Measurements from ENCODE around the gene OR7D2.

Gene OR7D2

GRCh38 chr19:9151367-9151766, 27.4 kb upstream of the OR7D2 start:
- Histone ChIP-seq H3K4me3 (ENCODE audit: low read depth in 1 of 5, low read length in 5 of 5) (no peak overlapping the region), H3K9ac (ENCODE audit: low read length in 5 of 5) (no peak overlapping the region), H3K9me3 (ENCODE audit: control insufficient read depth in 5 of 5, low read length in 5 of 5) (peaks cover 0 to 11% (median 7%) of the 10 kb centered on the region in 5 donors), H3K36me3 (ENCODE audit: control insufficient read depth in 5 of 5, insufficient read depth in 5 of 5, low read length in 5 of 5) (peaks cover 0 to 30% (median 16%) of the 10 kb centered on the region in 5 donors), H3K4me1 (ENCODE audit: control insufficient read depth in 5 of 5, insufficient read depth in 5 of 5, low read length in 5 of 5) (peaks cover 0 to 6% (median 0%) of the 10 kb centered on the region in 5 donors), H3K27ac (ENCODE audit: low read depth, low read length) (no peak overlapping the region), H3K27me3 (ENCODE audit: control insufficient read depth in 5 of 5, insufficient read depth in 4 of 5, low read length in 5 of 5) (no peaks in the 10 kb centered on the region)

GRCh38 chr19:9155591-9155990, 23.2 kb upstream of the OR7D2 start:
- H3K36me3 ChIP-seq (ENCODE audit: control insufficient read depth in 5 of 5, insufficient read depth in 5 of 5, low read length in 5 of 5) = peaks cover 5 to 62% (median 50%) of the 10 kb centered on the region in 5 donors
- peaks cover 0 to 3% (median 0%) of the 10 kb centered on the region in 5 donors for H3K27me3 ChIP-seq (ENCODE audit: control insufficient read depth in 5 of 5, insufficient read depth in 4 of 5, low read length in 5 of 5)
- no peak overlapping the region for H3K9ac ChIP-seq (ENCODE audit: low read length in 5 of 5)
- peaks cover under 1 to 14% (median 7%) of the 10 kb centered on the region in 5 donors for H3K9me3 ChIP-seq (ENCODE audit: control insufficient read depth in 5 of 5, low read length in 5 of 5)
- H3K27ac ChIP-seq (ENCODE audit: low read depth, low read length) = no peak overlapping the region
- H3K4me3 ChIP-seq (ENCODE audit: low read depth in 1 of 5, low read length in 5 of 5) = no peak overlapping the region
- H3K4me1 ChIP-seq (ENCODE audit: control insufficient read depth in 5 of 5, insufficient read depth in 5 of 5, low read length in 5 of 5) = peaks cover 0 to 5% (median 0%) of the 10 kb centered on the region in 5 donors

GRCh38 chr19:9156304-9156703, 22.5 kb upstream of the OR7D2 start:
- peaks cover 5 to 69% (median 57%) of the 10 kb centered on the region in 5 donors for H3K36me3 ChIP-seq (ENCODE audit: control insufficient read depth in 5 of 5, insufficient read depth in 5 of 5, low read length in 5 of 5)
- peaks cover 0 to 11% (median 0%) of the 10 kb centered on the region in 5 donors for H3K4me1 ChIP-seq (ENCODE audit: control insufficient read depth in 5 of 5, insufficient read depth in 5 of 5, low read length in 5 of 5)
- H3K27ac ChIP-seq (ENCODE audit: low read depth, low read length) = no peak overlapping the region
- no peak overlapping the region for H3K9ac ChIP-seq (ENCODE audit: low read length in 5 of 5)
- H3K4me3 ChIP-seq (ENCODE audit: low read depth in 1 of 5, low read length in 5 of 5) = no peak overlapping the region
- H3K27me3 ChIP-seq (ENCODE audit: control insufficient read depth in 5 of 5, insufficient read depth in 4 of 5, low read length in 5 of 5) = peaks cover 0 to 7% (median 0%) of the 10 kb centered on the region in 5 donors
- peaks cover 4 to 16% (median 10%) of the 10 kb centered on the region in 5 donors for H3K9me3 ChIP-seq (ENCODE audit: control insufficient read depth in 5 of 5, low read length in 5 of 5)

DNA sequence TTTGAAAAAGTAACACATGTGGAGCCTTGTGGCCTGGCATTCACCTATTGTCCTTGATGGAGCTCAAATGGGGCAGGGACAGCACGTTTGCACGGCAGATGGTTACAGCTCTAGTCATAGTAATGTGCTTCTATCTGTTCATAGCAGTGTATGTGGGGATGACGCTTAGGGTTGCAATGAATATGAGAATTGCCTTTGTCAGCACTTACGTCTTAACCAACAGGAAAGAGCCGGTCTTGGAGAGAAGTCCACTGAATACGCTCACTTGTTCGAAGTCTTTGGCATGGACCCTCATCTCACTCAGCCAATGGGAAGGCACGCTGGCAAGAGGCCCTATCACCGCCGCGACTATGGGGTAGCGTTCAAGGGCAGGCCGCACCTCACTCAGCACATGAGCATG, 18.9 kb upstream of the OR7D2 start:
- Histone ChIP-seq H3K27ac (ENCODE audit: low read depth, low read length) (no peak overlapping the region), H3K9ac (ENCODE audit: low read length in 5 of 5) (peak overlapping the region in 1 of 5 donors; percentile 95), H3K4me3 (ENCODE audit: low read depth in 1 of 5, low read length in 5 of 5) (no peak overlapping the region), H3K9me3 (ENCODE audit: control insufficient read depth in 5 of 5, low read length in 5 of 5) (peaks cover 3 to 13% (median 10%) of the 10 kb centered on the region in 5 donors), H3K36me3 (ENCODE audit: control insufficient read depth in 5 of 5, insufficient read depth in 5 of 5, low read length in 5 of 5) (peaks cover 5 to 88% (median 76%) of the 10 kb centered on the region in 5 donors), H3K4me1 (ENCODE audit: control insufficient read depth in 5 of 5, insufficient read depth in 5 of 5, low read length in 5 of 5) (peaks cover 0 to 11% (median 0%) of the 10 kb centered on the region in 5 donors), H3K27me3 (ENCODE audit: control insufficient read depth in 5 of 5, insufficient read depth in 4 of 5, low read length in 5 of 5) (peaks cover 0 to 7% (median 0%) of the 10 kb centered on the region in 5 donors)

- peaks cover 0 to 11% (median 0%) of the 10 kb centered on the region in 5 donors for H3K4me1 ChIP-seq (ENCODE audit: control insufficient read depth in 5 of 5, insufficient read depth in 5 of 5, low read length in 5 of 5)
- peak overlapping the region in 2 of 5 donors; percentile 17 to 30 for H3K4me3 ChIP-seq (ENCODE audit: low read depth in 1 of 5, low read length in 5 of 5)
- peaks cover 3 to 11% (median 5%) of the 10 kb centered on the region in 5 donors for H3K9me3 ChIP-seq (ENCODE audit: control insufficient read depth in 5 of 5, low read length in 5 of 5)
- no peak overlapping the region for H3K27ac ChIP-seq (ENCODE audit: low read depth, low read length)
- no peak overlapping the region for H3K9ac ChIP-seq (ENCODE audit: low read length in 5 of 5)
- H3K36me3 ChIP-seq (ENCODE audit: control insufficient read depth in 5 of 5, insufficient read depth in 5 of 5, low read length in 5 of 5) = peaks cover 5 to 79% (median 71%) of the 10 kb centered on the region in 5 donors
- peaks cover 0 to 7% (median 0%) of the 10 kb centered on the region in 5 donors for H3K27me3 ChIP-seq (ENCODE audit: control insufficient read depth in 5 of 5, insufficient read depth in 4 of 5, low read length in 5 of 5)
Observed at GRCh38 chr19:9161427-9161826, 17.4 kb upstream of the OR7D2 start.

DNA sequence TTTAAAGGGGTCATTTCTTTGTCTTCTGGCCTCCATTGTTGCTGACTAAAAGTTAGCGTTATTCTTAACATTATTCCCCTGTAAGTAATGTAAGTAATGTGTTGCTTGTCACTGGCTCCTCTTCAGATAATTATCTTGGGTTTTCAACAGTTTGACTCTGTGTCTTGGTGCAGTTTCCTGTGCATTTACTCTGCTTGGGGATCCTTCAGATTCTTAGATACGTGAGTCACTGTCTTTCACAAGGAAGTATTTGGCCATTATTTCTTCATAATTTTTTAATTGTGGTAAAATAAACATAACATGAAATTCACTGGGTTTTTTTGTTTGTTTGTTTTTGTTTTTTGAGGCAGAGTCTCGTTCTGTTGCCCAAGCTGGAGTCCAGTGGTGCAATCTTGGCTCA, 13.5 kb upstream of the OR7D2 start:
- peaks cover 0 to 7% (median 0%) of the 10 kb centered on the region in 5 donors for H3K27me3 ChIP-seq (ENCODE audit: control insufficient read depth in 5 of 5, insufficient read depth in 4 of 5, low read length in 5 of 5)
- peaks cover 0 to 48% (median 36%) of the 10 kb centered on the region in 5 donors for H3K36me3 ChIP-seq (ENCODE audit: control insufficient read depth in 5 of 5, insufficient read depth in 5 of 5, low read length in 5 of 5)
- peaks cover 3 to 10% (median 5%) of the 10 kb centered on the region in 5 donors for H3K9me3 ChIP-seq (ENCODE audit: control insufficient read depth in 5 of 5, low read length in 5 of 5)
- H3K4me3 ChIP-seq (ENCODE audit: low read depth in 1 of 5, low read length in 5 of 5) = no peak overlapping the region
- H3K27ac ChIP-seq (ENCODE audit: low read depth, low read length) = no peak overlapping the region
- H3K4me1 ChIP-seq (ENCODE audit: control insufficient read depth in 5 of 5, insufficient read depth in 5 of 5, low read length in 5 of 5) = peaks cover 0 to 10% (median 4%) of the 10 kb centered on the region in 5 donors
- H3K9ac ChIP-seq (ENCODE audit: low read length in 5 of 5) = no peak overlapping the region

DNA sequence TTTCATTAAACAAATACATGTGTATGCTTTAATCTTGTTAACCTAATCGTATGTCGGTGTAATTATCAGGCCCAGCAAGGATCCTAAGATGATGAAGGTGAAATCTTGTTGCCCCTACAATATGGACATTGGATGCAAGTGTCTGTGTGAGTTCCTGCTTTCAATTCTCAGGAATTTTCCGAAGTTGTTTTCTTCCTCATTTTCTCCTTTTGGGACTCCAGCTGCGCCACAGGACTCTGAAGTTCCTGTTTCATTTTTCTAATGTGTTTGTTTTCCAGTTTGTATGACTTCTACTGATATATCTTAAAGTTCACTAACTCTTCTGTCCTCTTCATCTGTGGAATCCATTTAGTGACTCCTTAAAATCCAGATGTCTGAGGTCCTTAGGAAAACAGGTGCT, 11.9 kb upstream of the OR7D2 start:
- Histone ChIP-seq H3K27ac (ENCODE audit: low read depth, low read length) (no peak overlapping the region), H3K27me3 (ENCODE audit: control insufficient read depth in 5 of 5, insufficient read depth in 4 of 5, low read length in 5 of 5) (peaks cover 0 to 2% (median 0%) of the 10 kb centered on the region in 5 donors), H3K4me3 (ENCODE audit: low read depth in 1 of 5, low read length in 5 of 5) (no peak overlapping the region), H3K36me3 (ENCODE audit: control insufficient read depth in 5 of 5, insufficient read depth in 5 of 5, low read length in 5 of 5) (peaks cover 0 to 32% (median 20%) of the 10 kb centered on the region in 5 donors), H3K9ac (ENCODE audit: low read length in 5 of 5) (no peak overlapping the region), H3K9me3 (ENCODE audit: control insufficient read depth in 5 of 5, low read length in 5 of 5) (no peaks in the 10 kb centered on the region), H3K4me1 (ENCODE audit: control insufficient read depth in 5 of 5, insufficient read depth in 5 of 5, low read length in 5 of 5) (peaks cover 5 to 21% (median 12%) of the 10 kb centered on the region in 5 donors)

- peak overlapping the region in 1 of 5 donors; percentile 15 for H3K4me3 ChIP-seq (ENCODE audit: low read depth in 1 of 5, low read length in 5 of 5)
- peak overlapping the region; percentile 50 for H3K27ac ChIP-seq (ENCODE audit: low read depth, low read length)
- peaks cover 0 to 2% (median 0%) of the 10 kb centered on the region in 5 donors for H3K27me3 ChIP-seq (ENCODE audit: control insufficient read depth in 5 of 5, insufficient read depth in 4 of 5, low read length in 5 of 5)
- H3K9ac ChIP-seq (ENCODE audit: low read length in 5 of 5) = peak overlapping the region in 1 of 5 donors; percentile 46
- peaks cover 0 to 7% (median 3%) of the 10 kb centered on the region in 5 donors for H3K36me3 ChIP-seq (ENCODE audit: control insufficient read depth in 5 of 5, insufficient read depth in 5 of 5, low read length in 5 of 5)
- H3K4me1 ChIP-seq (ENCODE audit: control insufficient read depth in 5 of 5, insufficient read depth in 5 of 5, low read length in 5 of 5) = peaks cover 5 to 27% (median 14%) of the 10 kb centered on the region in 5 donors
- H3K9me3 ChIP-seq (ENCODE audit: control insufficient read depth in 5 of 5, low read length in 5 of 5) = no peaks in the 10 kb centered on the region
Observed at GRCh38 chr19:9171393-9171991, 7.3 kb upstream of the OR7D2 start.

DNA sequence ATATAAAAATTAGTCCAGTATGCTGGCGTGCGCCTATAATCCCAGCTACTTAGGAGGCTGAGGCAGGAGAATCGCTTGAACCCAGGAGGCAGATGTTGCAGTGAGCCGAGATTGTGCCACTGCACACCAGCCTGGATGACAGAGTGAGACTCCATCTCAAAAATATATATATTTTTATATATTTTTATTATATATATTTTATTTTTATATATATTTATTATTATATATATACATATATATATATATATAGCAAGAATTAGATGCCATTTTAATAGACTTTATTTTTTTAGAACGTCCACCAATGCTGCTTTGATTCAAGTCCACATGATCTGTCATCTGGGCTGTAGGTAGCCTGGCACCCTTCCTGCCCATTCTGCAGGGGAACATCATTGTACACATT, 3.5 kb upstream of the OR7D2 start:
- Histone ChIP-seq H3K4me3 (ENCODE audit: low read depth in 1 of 5, low read length in 5 of 5) (no peak overlapping the region), H3K4me1 (ENCODE audit: control insufficient read depth in 5 of 5, insufficient read depth in 5 of 5, low read length in 5 of 5) (peaks cover 5 to 17% (median 13%) of the 10 kb centered on the region in 5 donors), H3K9ac (ENCODE audit: low read length in 5 of 5) (no peak overlapping the region), H3K9me3 (ENCODE audit: control insufficient read depth in 5 of 5, low read length in 5 of 5) (no peaks in the 10 kb centered on the region), H3K36me3 (ENCODE audit: control insufficient read depth in 5 of 5, insufficient read depth in 5 of 5, low read length in 5 of 5) (no peaks in the 10 kb centered on the region), H3K27ac (ENCODE audit: low read depth, low read length) (no peak overlapping the region), H3K27me3 (ENCODE audit: control insufficient read depth in 5 of 5, insufficient read depth in 4 of 5, low read length in 5 of 5) (peaks cover 0 to 2% (median 0%) of the 10 kb centered on the region in 5 donors)

DNA sequence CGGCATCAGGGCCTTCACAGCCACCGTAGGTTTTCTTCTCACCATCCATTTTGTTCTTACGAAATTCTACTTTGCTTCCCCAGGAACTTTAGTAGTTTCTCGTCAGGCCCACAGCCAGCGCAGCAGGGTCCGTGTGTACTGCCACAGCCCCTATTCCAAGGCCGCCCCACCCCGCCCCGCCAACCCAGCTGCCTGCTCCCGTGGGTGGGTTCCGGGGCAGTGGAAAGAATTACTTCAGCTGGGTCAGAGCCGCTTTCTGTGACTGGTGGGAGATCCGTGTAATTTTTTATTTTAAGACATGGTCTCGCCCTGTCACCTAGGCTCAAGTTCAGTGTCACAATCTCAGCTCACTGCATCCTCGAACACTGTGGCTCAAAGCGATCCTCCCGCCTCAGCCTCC, 4.2 kb downstream of the OR7D2 start:
- Histone ChIP-seq H3K27ac (ENCODE audit: low read depth, low read length) (no peak overlapping the region), H3K27me3 (ENCODE audit: control insufficient read depth in 5 of 5, insufficient read depth in 4 of 5, low read length in 5 of 5) (peaks cover 0 to 2% (median 0%) of the 10 kb centered on the region in 5 donors), H3K36me3 (ENCODE audit: control insufficient read depth in 5 of 5, insufficient read depth in 5 of 5, low read length in 5 of 5) (no peaks in the 10 kb centered on the region), H3K4me1 (ENCODE audit: control insufficient read depth in 5 of 5, insufficient read depth in 5 of 5, low read length in 5 of 5) (no peaks in the 10 kb centered on the region), H3K9ac (ENCODE audit: low read length in 5 of 5) (no peak overlapping the region), H3K9me3 (ENCODE audit: control insufficient read depth in 5 of 5, low read length in 5 of 5) (no peaks in the 10 kb centered on the region), H3K4me3 (ENCODE audit: low read depth in 1 of 5, low read length in 5 of 5) (no peak overlapping the region)

All from subcutaneous abdominal adipose tissue (tissue), 5 donors.